Ovary (tissue), 9 donors: ENCODE results near the gene UTRN. TPM values are rescaled to one million over a fixed set of nuclear protein-coding genes. Genes with fewer than 3 reads are reported as not detected.

Source experiments
- DNase-seq, 5 donors: peaks; one replicate each; pipeline ENCODE4 v3.0.0-alpha.2; 2019 to 2020
- H3K27ac ChIP-seq, 2 donors: fragments of 200-600 bp; one replicate each; pipeline versions ENCODE4 v1.5.1 to v1.8.0; 2019 to 2022
- H3K27me3 ChIP-seq: fragments of 200-600 bp; one replicate; pipeline ENCODE4 v1.8.0; 2022
- H3K36me3 ChIP-seq: fragments of 200-600 bp; sonication (generic); one replicate; pipeline ENCODE4 v1.5.1; 2019
- H3K4me1 ChIP-seq: one replicate; pipeline ENCODE4 v1.8.1; 2013; ENCODE audit warnings: mild to moderate bottlenecking, moderate library complexity; ENCODE audit not compliant: insufficient read depth
- H3K4me3 ChIP-seq: fragments of 200-600 bp; sonication (generic); one replicate; pipeline ENCODE4 v1.5.1; 2017
- H3K9me3 ChIP-seq, 2 donors: fragments of 200-600 bp in 1 of 2; sonication (generic) in 1 of 2; one replicate each; pipeline versions ENCODE4 v1.5.1 to v1.8.1; 2013 to 2019; ENCODE audit warnings: mild to moderate bottlenecking in 1 of 2, moderate library complexity in 1 of 2
- CTCF ChIP-seq, 3 donors: fragments of 450-650 bp in 2 of 3; fragments of 200-600 bp in 1 of 3; IDR thresholded peaks; one replicate each; pipeline versions ENCODE4 v1.5.1 to v1.8.0; 2016 to 2022; ENCODE audit warnings: antibody characterized with exemption in 3 of 3, mild to moderate bottlenecking in 1 of 3
- EP300 ChIP-seq: sonication (generic); formaldehyde crosslinking; IDR thresholded peaks from one replicate; pipeline ENCODE4 v1.6.1; 2017; ENCODE audit warnings: antibody characterized with exemption
- POLR2A ChIP-seq: fragments of 450-650 bp; IDR thresholded peaks from one replicate; pipeline ENCODE4 v1.6.1; 2017; ENCODE audit warnings: antibody characterized with exemption, mild to moderate bottlenecking, moderate library complexity
- WGBS, 3 donors: extraction: QIAGEN DNeasy Blood & Tissue Kit in 1 of 3; methylation state at CpG; one replicate each; pipeline versions ENCODE4 v1.1.5 to v1.1.7; 2013 to 2017; 5-methylcytosine and 5-hydroxymethylcytosine counted together
- intact Hi-C, 4 donors: fragments of 100-400 bp; cut with DNase I; formaldehyde crosslinking; loops; one replicate each; pipeline versions ENCODE4 v1.11.0 to v1.15.1; 2022 to 2023
- polyA plus RNA-seq, 2 donors: library from polyadenylated mRNA; stranded (reverse); fragments of 200-250 nt in 1 of 2; fragments of 350-450 nt in 1 of 2; fragmentation: Illumina TruSeq in 1 of 2; extraction: RNeasy Lipid Tissue Mini Kit (QIAGEN cat#74804) in 1 of 2; gene quantifications; one replicate each; pipeline ENCODE4 v1.2.3, GENCODE V29; 2013 to 2014
- total RNA-seq, 7 donors: library from RNA; depleted of rRNA in 2 of 7; stranded (reverse); fragments of >200 nt in 2 of 7; fragmentation: NEBNext Ultra II Directional in 3 of 7; extraction: Animal tissue kit (Norgen Biotek cat#: 25700) in 3 of 7; gene quantifications; one replicate each; pipeline versions ENCODE4 v1.1.0 to v1.2.4, GENCODE V29; 2016 to 2023
- donor health status: DM: no; HTN: no; CAD: no; lungs with moderate emphysema.
- donor health status: DM: no; HTN: no; CAD: no.
- donor health status: Bipolar disorder and iron deficiency.
- donor health status: DM: yes; HTN: yes; CAD: no.
- donor health status: DM: no; HTN: no; CAD: no.
- donor health status: DM: yes; HTN: yes; CAD: no.

The UTRN gene
- total and polyA plus RNA-seq, 9 donors: 27.6 to 155 (median 129) TPM

DNA sequence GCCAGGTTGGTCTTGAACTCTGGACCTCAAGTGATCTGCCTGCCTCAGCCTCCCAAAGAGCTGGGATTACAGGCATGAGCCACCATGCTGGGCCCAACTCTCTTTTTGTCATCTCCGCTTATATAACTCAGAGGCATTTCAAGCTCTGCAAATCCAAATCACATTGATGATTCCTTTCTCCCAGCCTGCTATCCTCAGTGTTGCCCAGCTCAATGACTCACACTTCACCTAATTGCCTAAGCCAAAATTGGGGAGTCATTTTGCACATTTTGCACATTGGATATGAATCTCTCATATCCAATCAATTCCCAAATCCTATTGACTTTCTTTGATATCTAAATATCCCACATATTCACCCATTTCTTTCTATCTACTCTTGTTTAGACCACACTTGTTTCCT lies 3.9 kb downstream of the UTRN start:
- Histone ChIP-seq H3K9me3 (no peaks in the 10 kb centered on the region), H3K4me3 (no peak overlapping the region), H3K4me1 (peaks cover 3% of the 10 kb centered on the region), H3K27me3 (no peaks in the 10 kb centered on the region), H3K36me3 (no peaks in the 10 kb centered on the region), H3K27ac (no peak overlapping the region)
- intact Hi-C loops: loop anchor here in 3 of 4 donors (5.0 to 10.0 kb wide), 5 partner anchors 72 to 1446 kb away; partner anchors contain the start of gene EPM2A (in 1 of the 3)
- no peak for DNase-seq
- TF ChIP-seq CTCF (IDR thresholded peaks at IDR 0.05): no peak
- TF ChIP-seq EP300: no peak
- no peak for TF ChIP-seq POLR2A
- WGBS, 3 donors: 95 to 100% (median 96%) methylated on average over 1 of the region's 1 CpG

DNA sequence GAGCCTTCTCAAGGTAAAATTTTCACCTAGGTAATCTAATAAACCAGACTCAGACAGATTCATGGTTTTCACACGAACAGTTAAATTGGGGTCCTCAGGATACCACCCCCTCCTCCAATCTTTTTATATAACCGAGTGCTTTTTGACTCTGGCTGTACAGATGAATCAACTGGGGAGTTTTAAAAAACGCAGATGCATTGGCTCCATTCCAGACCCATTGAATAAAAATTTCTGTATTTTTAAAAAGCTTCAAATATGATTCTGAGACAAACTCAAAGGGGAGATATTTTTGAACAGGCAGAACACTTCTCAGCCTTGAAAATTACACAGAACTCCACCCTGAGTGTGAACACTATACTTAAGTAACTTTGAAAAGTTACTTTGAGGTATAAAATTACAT lies 7.2 kb downstream of the UTRN start:
- 55 to 62% (median 56%) methylated on average over 3 of the region's 3 CpGs for WGBS, 3 donors
- intact Hi-C loops: no loop called here
- no peak for DNase-seq
- no peak for TF ChIP-seq CTCF (IDR thresholded peaks at IDR 0.05)
- no peak for TF ChIP-seq POLR2A
- TF ChIP-seq EP300: no peak
- Histone ChIP-seq H3K9me3 (no peaks in the 10 kb centered on the region), H3K27me3 (no peaks in the 10 kb centered on the region), H3K4me3 (no peak overlapping the region), H3K36me3 (no peaks in the 10 kb centered on the region), H3K27ac (no peak overlapping the region), H3K4me1 (peaks cover 3% of the 10 kb centered on the region)

DNA sequence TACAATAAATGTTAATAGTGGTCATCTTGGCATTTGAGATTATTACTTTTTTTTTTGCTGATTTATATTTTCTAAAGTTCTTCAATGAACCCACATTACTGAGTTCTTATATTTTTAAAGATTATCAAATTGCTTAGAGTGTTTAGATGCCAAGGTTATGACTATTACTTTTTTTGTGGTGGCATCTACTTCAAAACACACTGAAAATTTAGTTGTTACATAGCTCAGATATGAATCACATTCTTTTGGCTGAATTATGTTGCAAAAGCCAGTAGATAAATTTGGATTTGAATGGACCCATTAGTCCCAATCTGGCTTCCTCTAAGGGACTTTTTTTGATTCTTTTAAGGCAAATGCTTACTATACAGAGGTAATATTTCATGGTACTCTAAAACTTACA lies 8.9 kb downstream of the UTRN start:
- intact Hi-C loops: no loop called here
- no peak overlapping the region for H3K4me3 ChIP-seq
- TF ChIP-seq POLR2A (no peak), CTCF (IDR thresholded peaks at IDR 0.05) (no peak), EP300 (no peak)
- no peaks in the 10 kb centered on the region for H3K9me3 ChIP-seq
- no peak overlapping the region for H3K27ac ChIP-seq
- H3K36me3 ChIP-seq: no peaks in the 10 kb centered on the region
- H3K4me1 ChIP-seq: no peaks in the 10 kb centered on the region
- no peaks in the 10 kb centered on the region for H3K27me3 ChIP-seq
- no peak for DNase-seq

DNA sequence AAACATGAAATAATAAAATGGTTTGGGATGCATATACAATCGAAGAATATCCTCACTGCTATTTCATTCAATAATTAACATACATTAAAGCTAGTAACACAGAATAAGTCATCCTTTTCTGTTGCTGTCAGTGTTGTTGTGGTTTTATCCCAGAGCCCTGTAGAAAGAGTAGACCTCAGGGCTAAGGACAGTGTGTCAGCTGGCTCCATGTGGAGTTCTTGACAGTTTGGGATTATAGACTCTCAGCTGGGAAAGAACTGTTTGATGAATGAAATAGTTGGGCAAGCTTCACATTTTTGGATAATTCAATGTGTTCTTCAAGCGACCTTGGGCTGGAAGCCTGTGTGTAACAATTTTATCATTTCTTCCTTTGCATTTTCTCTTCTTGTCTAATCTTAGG lies 10.1 kb downstream of the UTRN start:
- intact Hi-C loops: no loop called here
- DNase-seq: no peak
- no peaks in the 10 kb centered on the region for H3K27me3 ChIP-seq
- TF ChIP-seq EP300 (no peak), POLR2A (no peak), CTCF (IDR thresholded peaks at IDR 0.05) (no peak)
- H3K4me1 ChIP-seq: no peaks in the 10 kb centered on the region
- WGBS, 3 donors: 91 to 95% (median 95%) methylated on average over 2 of the region's 2 CpGs
- no peaks in the 10 kb centered on the region for H3K9me3 ChIP-seq
- no peak overlapping the region for H3K4me3 ChIP-seq
- no peaks in the 10 kb centered on the region for H3K36me3 ChIP-seq
- no peak overlapping the region for H3K27ac ChIP-seq
